Epithelial cell of proximal tubule (primary cell): ENCODE results near the gene NAV2. TPM values are rescaled to one million over a fixed set of nuclear protein-coding genes. Genes with fewer than 3 reads are reported as not detected.

ENCODE experiments used
- DNase-seq: peaks from one replicate; pipeline ENCODE4 v3.0.0-alpha.2; 2011; ENCODE audit warnings: low read depth
- H3K4me3 ChIP-seq: 2 replicates; pipeline ENCODE4 v1.5.1; 2011; ENCODE audit warnings: low read depth, mild to moderate bottlenecking, low read length
- total RNA-seq: library from RNA; depleted of rRNA; stranded (reverse); fragments of >200 nt; gene quantifications from 2 replicates; pipeline ENCODE4 v1.2.3, GENCODE V29; 2015
- TF ChIP-seq, protein P1 (sequence below): conservative IDR thresholded peaks from 2 replicates; pipeline ENCODE4 v1.5.1; 2012; ENCODE audit warnings: low read depth, mild to moderate bottlenecking, low read length

The NAV2 gene
- total RNA-seq, 1 donor from 2014 or later: 19.0 TPM

DNA sequence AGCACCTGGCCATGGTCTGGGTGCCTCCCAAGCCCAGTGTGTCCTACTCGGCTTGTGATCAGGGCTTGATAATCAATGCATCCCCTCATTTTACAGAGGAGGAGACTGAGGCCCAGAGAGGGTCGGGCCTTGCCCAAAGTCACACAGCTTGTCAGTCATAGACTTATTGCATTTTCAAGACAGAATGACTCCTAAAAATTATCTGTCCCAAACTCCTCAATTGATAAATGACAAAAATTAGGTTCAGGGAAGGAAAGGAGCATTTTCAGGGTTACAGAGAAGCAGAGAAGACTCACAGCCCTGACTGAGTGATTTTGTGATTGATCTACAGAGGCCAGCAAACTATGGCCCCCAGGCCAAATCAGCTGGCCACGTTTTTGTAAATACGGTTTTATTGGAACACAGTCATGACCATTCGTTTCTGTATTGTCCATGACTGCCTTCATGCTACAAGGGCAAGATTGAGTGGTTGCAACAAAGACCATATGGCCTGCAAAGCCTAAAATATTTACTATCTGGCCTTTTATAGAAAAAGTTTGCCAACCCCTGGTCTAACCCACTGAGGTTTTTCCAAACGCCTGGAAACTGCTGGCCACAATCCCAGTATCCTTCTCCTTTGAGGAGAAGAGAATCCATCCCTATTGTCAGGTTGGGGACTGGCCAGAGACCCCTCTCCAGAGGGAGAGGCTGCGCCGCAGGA lies 35.1 kb upstream of the NAV2 start:
- no peak for DNase-seq
- no peak overlapping the region for H3K4me3 ChIP-seq
- TF ChIP-seq, protein P1, sequence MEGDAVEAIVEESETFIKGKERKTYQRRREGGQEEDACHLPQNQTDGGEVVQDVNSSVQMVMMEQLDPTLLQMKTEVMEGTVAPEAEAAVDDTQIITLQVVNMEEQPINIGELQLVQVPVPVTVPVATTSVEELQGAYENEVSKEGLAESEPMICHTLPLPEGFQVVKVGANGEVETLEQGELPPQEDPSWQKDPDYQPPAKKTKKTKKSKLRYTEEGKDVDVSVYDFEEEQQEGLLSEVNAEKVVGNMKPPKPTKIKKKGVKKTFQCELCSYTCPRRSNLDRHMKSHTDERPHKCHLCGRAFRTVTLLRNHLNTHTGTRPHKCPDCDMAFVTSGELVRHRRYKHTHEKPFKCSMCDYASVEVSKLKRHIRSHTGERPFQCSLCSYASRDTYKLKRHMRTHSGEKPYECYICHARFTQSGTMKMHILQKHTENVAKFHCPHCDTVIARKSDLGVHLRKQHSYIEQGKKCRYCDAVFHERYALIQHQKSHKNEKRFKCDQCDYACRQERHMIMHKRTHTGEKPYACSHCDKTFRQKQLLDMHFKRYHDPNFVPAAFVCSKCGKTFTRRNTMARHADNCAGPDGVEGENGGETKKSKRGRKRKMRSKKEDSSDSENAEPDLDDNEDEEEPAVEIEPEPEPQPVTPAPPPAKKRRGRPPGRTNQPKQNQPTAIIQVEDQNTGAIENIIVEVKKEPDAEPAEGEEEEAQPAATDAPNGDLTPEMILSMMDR: no peak

DNA sequence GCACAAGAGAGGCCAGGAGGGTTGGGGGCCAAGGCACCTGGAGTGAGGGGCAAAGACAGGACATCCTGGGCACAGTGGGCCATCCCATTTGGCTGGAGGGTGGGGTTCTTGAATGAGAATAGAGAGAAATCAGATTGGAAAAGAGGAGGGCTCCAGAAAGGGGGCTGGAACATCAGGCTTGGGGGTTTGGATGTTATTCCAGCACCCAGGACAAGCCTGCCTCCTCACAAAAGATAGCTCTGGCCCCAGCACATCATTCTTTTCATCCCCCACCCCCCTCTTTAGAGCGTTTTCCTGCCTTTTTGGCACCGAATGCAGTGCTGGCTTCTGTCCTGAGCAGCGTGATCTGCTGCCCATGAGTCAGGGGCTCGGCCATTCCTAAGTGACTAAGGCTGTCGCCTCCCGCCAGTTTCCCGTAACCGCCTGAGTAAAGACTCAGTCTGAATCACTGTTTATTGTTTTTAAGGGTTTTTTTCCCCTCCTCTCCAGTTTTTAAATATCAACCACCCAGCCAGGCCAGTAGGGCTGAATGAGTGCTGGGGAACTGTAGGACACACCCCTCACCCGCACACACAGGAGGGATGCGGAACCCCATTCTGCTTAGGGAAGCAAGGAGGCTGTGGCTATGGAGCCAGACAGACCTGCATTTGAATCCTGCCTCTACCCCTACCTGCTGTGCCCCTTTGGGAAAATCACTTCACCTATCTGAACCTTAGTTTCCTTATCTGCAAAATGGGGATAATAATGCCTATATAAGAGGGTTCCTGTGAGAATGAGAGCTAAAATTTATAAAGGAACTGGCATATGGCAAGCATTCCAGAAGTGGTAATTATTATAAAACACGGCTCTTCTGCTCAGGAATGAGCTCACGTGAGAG lies 32.4 kb upstream of the NAV2 start:
- no peak overlapping the region for H3K4me3 ChIP-seq
- peak; percentile 87 for DNase-seq
- TF ChIP-seq, protein P1: no peak

DNA sequence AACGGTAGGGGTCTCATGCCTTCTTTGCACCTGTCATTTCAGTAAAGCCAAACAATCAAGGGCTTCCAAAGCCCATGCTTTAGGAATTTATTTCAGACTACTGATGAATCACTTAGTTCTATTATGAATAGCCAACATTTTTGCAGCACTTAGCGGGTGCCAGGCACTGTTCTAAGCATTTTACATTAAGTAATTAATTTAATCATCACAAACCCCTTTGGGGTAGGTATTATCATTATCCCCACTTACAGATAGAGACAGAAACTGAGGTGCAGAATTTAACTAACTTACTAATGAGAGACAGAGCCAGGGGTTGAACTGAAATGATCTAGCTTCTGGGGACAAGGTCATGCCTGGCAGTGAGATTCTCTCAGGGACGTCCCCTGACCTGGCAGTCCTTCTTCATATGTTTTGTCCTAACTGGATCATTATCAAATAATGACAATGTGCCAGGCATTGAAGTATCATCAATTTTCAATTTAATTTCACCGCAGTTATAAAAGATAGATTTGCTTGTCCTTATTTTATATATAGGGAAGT lies 31.7 kb upstream of the NAV2 start:
- TF ChIP-seq, protein P1: no peak
- DNase-seq: no peak
- no peak overlapping the region for H3K4me3 ChIP-seq

DNA sequence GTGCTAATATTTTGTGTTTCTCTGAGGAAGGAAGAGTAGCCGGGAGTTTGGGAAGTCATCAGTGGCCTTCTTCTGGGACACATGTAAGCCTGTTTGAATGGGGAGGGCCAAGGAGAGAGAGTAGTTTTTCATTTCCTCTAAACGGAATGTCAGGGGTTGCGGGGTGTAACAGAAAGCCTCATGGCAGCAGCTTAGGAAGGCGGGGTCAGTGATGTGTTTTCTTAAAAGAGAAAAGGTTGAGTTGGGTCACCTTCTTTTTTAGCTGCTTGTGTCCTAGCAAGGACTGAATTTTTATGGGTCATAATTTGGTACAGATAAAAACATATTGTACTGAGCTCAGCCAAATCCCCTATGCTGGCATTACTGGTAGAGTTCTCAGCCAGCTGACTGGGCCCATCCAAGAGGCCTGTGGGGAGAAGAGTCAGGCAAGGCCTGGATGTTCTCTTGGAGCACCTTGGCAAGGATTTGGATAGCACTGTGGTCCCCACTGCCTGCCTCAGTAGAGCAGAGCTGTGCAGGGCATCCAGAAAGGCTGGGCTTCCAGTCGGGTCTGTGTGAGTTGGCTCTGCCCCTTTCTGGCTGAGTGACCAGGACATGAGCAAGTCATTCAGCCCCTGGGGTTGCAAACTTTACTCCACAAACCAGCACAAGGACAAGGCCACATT lies 29.4 kb upstream of the NAV2 start:
- no peak for DNase-seq
- no peak overlapping the region for H3K4me3 ChIP-seq
- TF ChIP-seq, protein P1: no peak

DNA sequence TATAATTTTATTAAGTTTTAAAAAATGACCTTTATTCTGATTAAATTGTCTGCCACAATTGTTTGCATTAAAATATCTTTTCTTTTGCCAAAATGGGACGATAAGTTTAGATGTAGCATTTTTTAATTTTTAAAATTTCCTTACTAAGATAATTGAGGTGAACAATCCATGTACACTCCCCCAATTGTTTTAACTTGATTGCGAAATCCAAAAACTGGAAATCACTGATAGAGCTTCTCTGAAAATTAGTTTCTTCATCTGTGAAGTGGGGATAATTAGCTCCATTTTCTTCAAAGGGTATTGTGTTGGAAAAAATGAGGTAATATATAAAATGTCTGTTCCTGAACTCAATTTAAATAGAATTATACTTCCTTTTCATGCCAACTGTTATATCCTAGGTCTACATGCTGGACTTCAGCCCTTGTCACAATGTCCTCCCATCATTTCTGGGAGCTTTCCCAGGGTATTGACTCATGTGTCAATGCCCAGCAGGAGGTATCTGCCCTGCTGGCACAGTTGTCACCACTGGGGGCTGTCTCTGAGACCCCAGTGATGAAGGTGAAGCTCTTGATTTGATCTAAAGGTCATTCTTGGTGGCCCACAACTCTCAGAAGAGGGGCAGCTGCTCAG lies 28.7 kb upstream of the NAV2 start:
- TF ChIP-seq, protein P1: no peak
- DNase-seq: no peak
- H3K4me3 ChIP-seq: no peak overlapping the region

DNA sequence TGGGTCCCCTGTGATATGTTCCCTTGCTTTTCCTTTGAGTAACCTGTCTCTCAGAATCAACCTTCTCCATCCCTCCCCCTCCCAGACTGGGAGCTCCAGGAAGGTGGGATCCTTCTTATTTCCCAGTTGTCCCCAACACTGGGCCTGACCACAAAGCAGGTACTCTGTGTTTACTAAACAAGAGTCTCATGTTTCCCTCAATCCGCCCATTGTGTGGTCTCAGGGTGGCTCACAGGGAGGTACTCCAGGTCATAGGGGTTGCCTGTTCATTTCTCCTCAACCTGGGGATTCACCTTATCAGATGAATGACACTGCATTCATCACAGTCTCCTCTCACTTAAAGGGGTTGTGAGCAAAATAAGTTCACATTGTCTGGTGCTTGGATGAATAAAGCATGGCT lies 26.4 kb upstream of the NAV2 start:
- no peak overlapping the region for H3K4me3 ChIP-seq
- DNase-seq: no peak
- TF ChIP-seq, protein P1: no peak
